ENCODE results near the gene CRYBB1.

The CRYBB1 gene

GRCh38 chr22:26606611-26607010 lies 11.2 kb downstream of the CRYBB1 start:
- H3K4me1 Mint-ChIP-seq: peaks cover 14% of the 10 kb centered on the region
- H3K27ac Mint-ChIP-seq: no peak overlapping the region
- ATAC-seq (ENCODE audit: low read depth) (no peak), DNase-seq (ENCODE audit: low spot score in 2 of 2) (no peak)
- H3K9me3 Mint-ChIP-seq: no peaks in the 10 kb centered on the region
- H3K4me3 Mint-ChIP-seq: no peak overlapping the region
- no peaks in the 10 kb centered on the region for H3K36me3 Mint-ChIP-seq
- H3K27me3 Mint-ChIP-seq: no peaks in the 10 kb centered on the region

- Mint-ChIP-seq H3K4me3 (no peak overlapping the region), H3K4me1 (peaks cover 3% of the 10 kb centered on the region), H3K9me3 (no peaks in the 10 kb centered on the region), H3K36me3 (no peaks in the 10 kb centered on the region), H3K27ac (no peak overlapping the region), H3K27me3 (peaks cover 3% of the 10 kb centered on the region)
- ATAC-seq (ENCODE audit: low read depth) (no peak), DNase-seq (ENCODE audit: low spot score in 2 of 2) (no peak)
Measured at GRCh38 chr22:26604368-26604767, 13.5 kb downstream of the CRYBB1 start.

GRCh38 chr22:26602127-26602526 lies 15.7 kb downstream of the CRYBB1 start:
- no peaks in the 10 kb centered on the region for H3K4me1 Mint-ChIP-seq
- no peak overlapping the region for H3K27ac Mint-ChIP-seq

DNA sequence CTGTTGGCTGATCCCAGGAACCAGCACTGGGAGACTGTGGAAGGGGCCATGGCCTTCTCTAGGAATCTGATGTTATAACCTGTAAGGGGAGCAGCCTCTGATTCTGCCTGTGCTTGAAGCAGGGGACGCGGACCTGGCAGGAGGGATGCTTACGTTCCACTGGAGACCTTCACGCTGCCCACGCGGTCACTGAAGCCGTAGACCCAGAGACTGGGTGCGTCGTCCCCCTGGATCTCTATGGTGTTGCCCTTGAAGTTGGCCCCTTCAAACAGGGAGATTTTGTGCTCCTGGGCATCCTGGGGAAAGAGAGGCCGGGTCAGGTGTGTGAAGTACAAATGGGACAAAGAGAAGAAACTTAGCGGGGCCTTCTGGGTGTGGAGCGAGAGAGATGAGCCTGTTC lies 16.1 kb downstream of the CRYBB1 start:
- no peaks in the 10 kb centered on the region for H3K4me1 Mint-ChIP-seq
- no peak overlapping the region for H3K27ac Mint-ChIP-seq
- peaks cover 10% of the 10 kb centered on the region for H3K27me3 Mint-ChIP-seq
- no peak overlapping the region for H3K4me3 Mint-ChIP-seq
- ATAC-seq (ENCODE audit: low read depth) (no peak), DNase-seq (ENCODE audit: low spot score in 2 of 2) (no peak)
- H3K36me3 Mint-ChIP-seq: no peaks in the 10 kb centered on the region
- H3K9me3 Mint-ChIP-seq: no peaks in the 10 kb centered on the region

More at GRCh38 chr22:26602127-26602526, 15.7 kb downstream of the CRYBB1 start:
- ATAC-seq (ENCODE audit: low read depth) (no peak), DNase-seq (ENCODE audit: low spot score in 2 of 2) (no peak)
- Mint-ChIP-seq H3K9me3 (no peaks in the 10 kb centered on the region), H3K36me3 (no peaks in the 10 kb centered on the region), H3K27me3 (peaks cover 10% of the 10 kb centered on the region), H3K4me3 (no peak overlapping the region)

GRCh38 chr22:26599505-26599904 lies 18.3 kb downstream of the CRYBB1 start:
- ATAC-seq (ENCODE audit: low read depth): no peak
- DNase-seq (ENCODE audit: low spot score in 2 of 2): no peak
- Mint-ChIP-seq H3K27me3 (peaks cover 10% of the 10 kb centered on the region), H3K36me3 (no peaks in the 10 kb centered on the region), H3K4me1 (no peaks in the 10 kb centered on the region), H3K4me3 (no peak overlapping the region), H3K27ac (no peak overlapping the region), H3K9me3 (no peaks in the 10 kb centered on the region)

GRCh38 chr22:26597480-26597879 lies 20.3 kb downstream of the CRYBB1 start:
- Mint-ChIP-seq H3K27ac (no peak overlapping the region), H3K36me3 (no peaks in the 10 kb centered on the region), H3K4me1 (peaks cover 3% of the 10 kb centered on the region), H3K27me3 (peaks cover 10% of the 10 kb centered on the region), H3K4me3 (no peak overlapping the region), H3K9me3 (no peaks in the 10 kb centered on the region)
- DNase-seq (ENCODE audit: low spot score in 2 of 2) (no peak), ATAC-seq (ENCODE audit: low read depth) (no peak)

DNA sequence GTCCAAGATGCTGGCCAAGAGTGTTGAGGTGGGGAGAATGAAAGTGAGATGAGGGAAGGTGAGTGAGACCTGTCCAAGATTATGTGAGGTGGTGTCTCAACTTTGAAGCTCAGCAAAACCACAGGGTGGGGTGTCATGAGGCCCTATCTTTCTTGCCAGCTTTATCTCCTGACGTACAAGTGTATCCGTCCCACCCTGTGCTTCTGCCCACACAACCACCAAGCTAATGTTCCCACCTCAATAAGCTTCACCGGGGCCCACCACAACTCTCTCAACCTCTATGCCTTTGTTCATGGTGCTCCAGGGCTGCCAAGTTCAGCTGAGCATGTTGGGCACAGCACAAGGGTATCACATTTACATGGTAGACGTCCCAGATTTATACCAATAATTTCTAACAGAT lies 20.8 kb downstream of the CRYBB1 start:
- Mint-ChIP-seq H3K4me1 (peaks cover 8% of the 10 kb centered on the region), H3K4me3 (no peak overlapping the region), H3K36me3 (no peaks in the 10 kb centered on the region), H3K9me3 (no peaks in the 10 kb centered on the region), H3K27me3 (peaks cover 10% of the 10 kb centered on the region), H3K27ac (no peak overlapping the region)
- DNase-seq (ENCODE audit: low spot score in 2 of 2) (no peak), ATAC-seq (ENCODE audit: low read depth) (no peak)

DNA sequence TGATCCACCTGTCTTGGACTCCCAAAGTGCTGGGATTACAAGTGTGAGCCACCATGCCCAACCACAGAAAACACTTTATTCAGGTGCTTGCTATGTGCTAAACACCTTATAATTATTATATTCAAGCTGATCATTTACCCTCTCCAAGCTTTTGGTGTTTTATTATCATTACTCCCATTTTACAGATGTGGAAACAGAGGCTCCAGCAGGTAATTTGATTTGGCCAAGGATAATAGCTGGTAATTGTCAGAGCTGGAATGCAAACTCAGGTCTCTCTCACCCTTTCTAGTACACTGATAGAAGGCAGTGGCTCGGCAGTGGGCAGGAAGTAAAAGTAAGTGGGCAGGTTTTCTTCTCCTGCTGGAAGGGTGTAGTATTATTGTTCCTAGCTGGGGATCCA lies 24.1 kb downstream of the CRYBB1 start:
- H3K27ac Mint-ChIP-seq: no peak overlapping the region
- ATAC-seq (ENCODE audit: low read depth): no peak

GRCh38 chr22:26592421-26592891 lies 25.4 kb downstream of the CRYBB1 start:
- H3K9me3 Mint-ChIP-seq: peaks cover 2% of the 10 kb centered on the region
- no peaks in the 10 kb centered on the region for H3K27me3 Mint-ChIP-seq
- peak overlapping the region; percentile 21 for H3K27ac Mint-ChIP-seq
- DNase-seq (ENCODE audit: low spot score in 2 of 2) (no peak), ATAC-seq (ENCODE audit: low read depth) (no peak)
- peaks cover 29% of the 10 kb centered on the region for H3K4me1 Mint-ChIP-seq
- H3K36me3 Mint-ChIP-seq: no peaks in the 10 kb centered on the region
- H3K4me3 Mint-ChIP-seq: peak overlapping the region; percentile 5

More for the DNA sequence above, 24.1 kb downstream of the CRYBB1 start:
- H3K4me3 Mint-ChIP-seq: no peak overlapping the region
- peaks cover 3% of the 10 kb centered on the region for H3K27me3 Mint-ChIP-seq
- no peaks in the 10 kb centered on the region for H3K36me3 Mint-ChIP-seq
- no peak for DNase-seq (ENCODE audit: low spot score in 2 of 2)
- H3K4me1 Mint-ChIP-seq: peaks cover 25% of the 10 kb centered on the region
- no peaks in the 10 kb centered on the region for H3K9me3 Mint-ChIP-seq

GRCh38 chr22:26589845-26590736 lies 27.7 kb downstream of the CRYBB1 start, which contains the start of gene TPST2:
Gene TPST2 (minus strand): TSS chr22:26590132. CDS start chr22:26541630, 48,502 bp downstream.
- Mint-ChIP-seq H3K36me3 (no peaks in the 10 kb centered on the region), H3K27me3 (no peaks in the 10 kb centered on the region), H3K9me3 (peaks cover 2% of the 10 kb centered on the region), H3K4me1 (peaks cover 33% of the 10 kb centered on the region), H3K27ac (peak within 1 kb of the TSS; percentile 92), H3K4me3 (peak within 1 kb of the TSS; percentile 95)
- DNase-seq (ENCODE audit: low spot score in 2 of 2) (peak; percentile 77 to 79), ATAC-seq (ENCODE audit: low read depth) (peak; percentile 95)

DNA sequence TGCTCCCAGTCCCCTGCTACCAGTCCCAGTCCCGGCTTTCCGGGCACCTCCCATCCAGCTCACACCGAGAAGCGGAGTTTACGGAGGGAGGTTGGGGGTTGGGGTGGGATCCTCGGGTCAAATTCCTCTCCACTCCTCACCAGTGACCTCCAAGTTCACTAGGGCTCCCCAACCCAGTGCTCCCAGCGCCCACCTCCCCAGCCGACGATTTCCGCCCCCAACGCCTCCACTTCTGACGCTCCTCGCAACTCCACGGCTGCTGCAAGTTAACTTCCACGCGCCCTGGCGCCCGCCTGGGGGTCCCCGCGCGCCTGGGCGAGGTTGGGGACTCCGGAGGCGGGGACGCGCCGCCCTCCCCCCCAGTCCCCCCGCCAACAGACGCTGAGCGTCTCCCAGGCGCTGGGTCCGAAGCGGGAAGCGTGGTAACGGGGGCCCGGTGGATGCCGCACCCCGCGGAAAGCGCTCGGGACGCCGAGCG lies 28.4 kb downstream of the CRYBB1 start:
- H3K4me1 Mint-ChIP-seq: peaks cover 33% of the 10 kb centered on the region
- H3K27ac Mint-ChIP-seq: peak overlapping the region; percentile 47
- ATAC-seq (ENCODE audit: low read depth) (peak; percentile 27), DNase-seq (ENCODE audit: low spot score in 2 of 2) (no peak)
- H3K4me3 Mint-ChIP-seq: peak overlapping the region; percentile 83
- peaks cover 2% of the 10 kb centered on the region for H3K9me3 Mint-ChIP-seq
- H3K36me3 Mint-ChIP-seq: no peaks in the 10 kb centered on the region
- H3K27me3 Mint-ChIP-seq: no peaks in the 10 kb centered on the region

DNA sequence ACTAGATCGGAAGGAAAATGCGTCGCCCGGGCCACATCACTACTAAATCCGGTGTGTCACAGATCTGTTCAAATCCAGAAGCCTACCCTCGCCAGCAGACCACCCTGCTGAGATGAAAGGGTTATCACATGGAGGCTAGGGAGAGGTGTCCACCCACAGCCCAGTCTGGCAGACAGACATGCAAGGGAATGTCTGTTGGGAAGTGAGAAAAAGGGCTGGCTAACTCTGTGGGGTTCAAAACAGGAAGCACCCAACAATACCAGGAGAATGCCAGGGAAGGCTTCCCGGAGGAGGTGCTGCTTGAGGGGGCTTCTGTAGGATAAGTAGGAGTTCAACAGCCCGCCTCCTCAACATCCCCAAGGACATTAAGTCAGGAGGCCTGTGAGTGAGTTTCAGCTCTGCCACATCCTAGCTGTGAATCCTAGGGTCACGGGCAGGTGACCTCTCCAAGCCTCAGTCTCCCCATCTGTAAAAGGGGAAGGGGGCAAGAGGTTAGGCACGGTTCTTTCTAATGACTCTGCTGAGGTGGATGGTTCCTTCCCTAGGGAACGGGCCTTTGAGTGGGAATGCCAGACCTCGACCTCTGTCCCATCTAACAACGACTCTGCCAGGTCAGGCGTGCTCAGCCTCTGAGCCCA lies 29.0 kb downstream of the CRYBB1 start:
- peaks cover 2% of the 10 kb centered on the region for H3K9me3 Mint-ChIP-seq
- H3K27me3 Mint-ChIP-seq: no peaks in the 10 kb centered on the region
- DNase-seq (ENCODE audit: low spot score in 2 of 2) (no peak), ATAC-seq (ENCODE audit: low read depth) (no peak)
- H3K4me1 Mint-ChIP-seq: peaks cover 33% of the 10 kb centered on the region
- no peaks in the 10 kb centered on the region for H3K36me3 Mint-ChIP-seq
- peak overlapping the region; percentile 47 for H3K27ac Mint-ChIP-seq
- H3K4me3 Mint-ChIP-seq: peak overlapping the region; percentile 83

DNA sequence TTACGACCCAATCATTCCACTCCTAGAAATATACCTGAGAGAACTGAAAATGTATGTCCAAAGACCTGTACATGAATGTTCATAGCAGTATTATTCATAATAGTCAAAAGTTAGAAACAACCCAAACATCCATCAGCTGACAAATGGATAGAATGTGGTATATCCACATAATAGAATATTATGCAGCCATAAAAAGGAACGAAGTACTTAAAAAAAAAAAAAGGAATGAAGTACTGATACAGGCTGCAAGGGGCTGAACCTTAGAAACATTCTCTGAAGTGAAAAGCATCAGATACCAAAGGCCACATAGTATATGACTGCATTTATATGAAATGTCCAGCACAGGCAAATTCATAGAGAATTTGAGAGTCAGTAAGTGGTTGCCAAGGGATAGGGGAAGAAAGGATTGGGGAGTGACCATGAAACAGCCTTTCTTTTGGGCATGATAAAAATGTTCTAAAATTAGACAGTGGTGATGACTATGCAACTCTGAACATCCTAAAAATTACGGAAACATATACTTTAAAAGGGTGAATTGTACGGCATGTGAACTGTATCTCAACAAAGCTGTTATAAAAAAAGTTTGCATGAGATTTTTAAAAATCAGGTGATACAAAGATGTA lies 29.7 kb downstream of the CRYBB1 start:
- DNase-seq (ENCODE audit: low spot score in 2 of 2): no peak
- Mint-ChIP-seq H3K9me3 (peaks cover 2% of the 10 kb centered on the region), H3K4me1 (peaks cover 33% of the 10 kb centered on the region), H3K4me3 (peak overlapping the region; percentile 83), H3K36me3 (no peaks in the 10 kb centered on the region), H3K27me3 (no peaks in the 10 kb centered on the region), H3K27ac (peak overlapping the region; percentile 47)
- ATAC-seq (ENCODE audit: low read depth): no peak
